Activated T-helper 2 cell treated with anti-CD3 and anti-CD28 coated beads, Interferon-gamma antibody, Interleukin-2, Interleukin-4, amounts not matched to agents 10 μg/mL and 5 μg/mL and 100 μg/mL, durations not matched to agents 14 hours and 24 hours and 36 hours (primary cell): Measurements from ENCODE around the gene HES3. TPM values are rescaled to one million over a fixed set of nuclear protein-coding genes. Genes with fewer than 3 reads are reported as not detected.

Experiments
- DNase-seq: peaks from one replicate; pipeline ENCODE4 v3.0.0; 2021; ENCODE audit warnings: low spot score
- H3K27ac Mint-ChIP-seq: one replicate; pipeline ENCODE4 v1.8.0; 2021; ENCODE audit warnings: mixed read lengths
- H3K27me3 Mint-ChIP-seq: one replicate; pipeline ENCODE4 v1.8.0; 2021; ENCODE audit warnings: low read depth, mixed read lengths
- H3K36me3 Mint-ChIP-seq: one replicate; pipeline ENCODE4 v1.8.0; 2021; ENCODE audit warnings: low read depth, mixed read lengths
- H3K4me1 Mint-ChIP-seq: one replicate; pipeline ENCODE4 v1.8.0; 2021; ENCODE audit warnings: low read depth, mixed read lengths
- H3K4me3 Mint-ChIP-seq: one replicate; pipeline ENCODE4 v1.8.0; 2021; ENCODE audit warnings: low read depth, mild to moderate bottlenecking, moderate library complexity, mixed read lengths
- H3K9me3 Mint-ChIP-seq: one replicate; pipeline ENCODE4 v1.8.0; 2021; ENCODE audit warnings: mixed read lengths
- intact Hi-C: fragments of 100-400 bp; cut with micrococcal nuclease; formaldehyde crosslinking; loops from one replicate; pipeline ENCODE4 v1.15.1; 2023
- total RNA-seq: library from RNA; stranded (reverse); gene quantifications from 2 replicates; pipeline ENCODE4 v1.2.3, GENCODE V29; 2022

Gene HES3
- total RNA-seq, 1 donor from 2014 or later: not detected

- Mint-ChIP-seq H3K36me3 (no peaks in the 10 kb centered on the region), H3K4me3 (no peak overlapping the region), H3K27ac (no peak overlapping the region), H3K27me3 (no peaks in the 10 kb centered on the region), H3K9me3 (no peaks in the 10 kb centered on the region), H3K4me1 (no peaks in the 10 kb centered on the region)
- intact Hi-C loops: no loop called here
- DNase-seq: no peak
Measured at GRCh38 chr1:6287029-6287428, 43.0 kb downstream of the HES3 start.

- no peak for DNase-seq
- Mint-ChIP-seq H3K9me3 (no peaks in the 10 kb centered on the region), H3K36me3 (no peaks in the 10 kb centered on the region), H3K4me3 (no peak overlapping the region), H3K4me1 (no peaks in the 10 kb centered on the region), H3K27ac (no peak overlapping the region), H3K27me3 (no peaks in the 10 kb centered on the region)
- intact Hi-C loops: no loop called here
Measured at GRCh38 chr1:6287431-6287886, 43.5 kb downstream of the HES3 start.

GRCh38 chr1:6288026-6288425 lies 44.0 kb downstream of the HES3 start:
- no peaks in the 10 kb centered on the region for H3K4me1 Mint-ChIP-seq
- H3K9me3 Mint-ChIP-seq: no peaks in the 10 kb centered on the region
- H3K27ac Mint-ChIP-seq: no peak overlapping the region
- no peak overlapping the region for H3K4me3 Mint-ChIP-seq
- no peak for DNase-seq
- intact Hi-C loops: no loop called here
- H3K36me3 Mint-ChIP-seq: peaks cover 1% of the 10 kb centered on the region
- H3K27me3 Mint-ChIP-seq: no peaks in the 10 kb centered on the region

- H3K36me3 Mint-ChIP-seq: peaks cover 7% of the 10 kb centered on the region
- no peaks in the 10 kb centered on the region for H3K9me3 Mint-ChIP-seq
- no peak overlapping the region for H3K4me3 Mint-ChIP-seq
- H3K4me1 Mint-ChIP-seq: no peaks in the 10 kb centered on the region
- intact Hi-C loops: no loop called here
- no peaks in the 10 kb centered on the region for H3K27me3 Mint-ChIP-seq
- H3K27ac Mint-ChIP-seq: no peak overlapping the region
- no peak for DNase-seq
Measured at GRCh38 chr1:6288665-6289064, 44.7 kb downstream of the HES3 start.

- no peak for DNase-seq
- Mint-ChIP-seq H3K4me3 (no peak overlapping the region), H3K27ac (no peak overlapping the region), H3K36me3 (peaks cover 15% of the 10 kb centered on the region), H3K9me3 (no peaks in the 10 kb centered on the region), H3K27me3 (no peaks in the 10 kb centered on the region), H3K4me1 (no peaks in the 10 kb centered on the region)
- intact Hi-C loops: no loop called here
Measured at GRCh38 chr1:6292102-6292501, 48.1 kb downstream of the HES3 start.

- Mint-ChIP-seq H3K9me3 (no peaks in the 10 kb centered on the region), H3K4me1 (no peaks in the 10 kb centered on the region), H3K27ac (no peak overlapping the region), H3K27me3 (no peaks in the 10 kb centered on the region), H3K36me3 (peaks cover 15% of the 10 kb centered on the region), H3K4me3 (no peak overlapping the region)
- intact Hi-C loops: no loop called here
- DNase-seq: no peak
Measured at GRCh38 chr1:6294080-6294889, 50.3 kb downstream of the HES3 start.

GRCh38 chr1:6294890-6295556 lies 51.0 kb downstream of the HES3 start:
- no peaks in the 10 kb centered on the region for H3K9me3 Mint-ChIP-seq
- H3K4me3 Mint-ChIP-seq: no peak overlapping the region
- intact Hi-C loops: no loop called here

More at GRCh38 chr1:6294890-6295556, 51.0 kb downstream of the HES3 start:
- H3K36me3 Mint-ChIP-seq: peaks cover 15% of the 10 kb centered on the region
- H3K27me3 Mint-ChIP-seq: no peaks in the 10 kb centered on the region
- H3K27ac Mint-ChIP-seq: no peak overlapping the region
- H3K4me1 Mint-ChIP-seq: no peaks in the 10 kb centered on the region
- no peak for DNase-seq

Other genes with a start within 250 kb of the HES3 start
- 307 and 312 TPM in 2 replicates for gene KCNAB2, start 198.3 kb upstream of the HES3 start, total RNA-seq
- gene CHD5, start 63.9 kb upstream of the HES3 start, total RNA-seq: 0.46 and 0.78 TPM in 2 replicates
- 473 and 533 TPM in 2 replicates for gene RPL22, start 44.6 kb upstream of the HES3 start, total RNA-seq
- gene RNF207, start 38.1 kb upstream of the HES3 start, total RNA-seq: 54.4 and 58.4 TPM in 2 replicates
- gene ICMT, start 8.2 kb upstream of the HES3 start, total RNA-seq: 60.0 and 62.3 TPM in 2 replicates
- 1.5 TPM in 2 replicates for gene GPR153, start 16.9 kb downstream of the HES3 start, total RNA-seq
- 128 and 132 TPM in 2 replicates for gene ACOT7, start 149.6 kb downstream of the HES3 start, total RNA-seq
- 0.21 and 0.51 TPM in 2 replicates for gene HES2, start 175.7 kb downstream of the HES3 start, total RNA-seq
- 0.87 and 1.0 TPM in 2 replicates for gene ESPN, start 180.6 kb downstream of the HES3 start, total RNA-seq
- gene TNFRSF25, start 222.0 kb downstream of the HES3 start, total RNA-seq: 88.0 and 89.7 TPM in 2 replicates
- 1.1 and 1.6 TPM in 2 replicates for gene PLEKHG5, start 247.5 kb downstream of the HES3 start, total RNA-seq